ENCODE measurements around the gene PHACTR2.
"Not testable (repeated sequence)": the region's sequence is repeated elsewhere in the genome, so short reads cannot be mapped to it uniquely, and the experiment has no call there.

Gene PHACTR2

GRCh38 chr6:143867236-143867635, 189.5 kb downstream of the PHACTR2 start:
- peak; percentile 7 for DNase-seq (ENCODE audit: low read depth)

- not testable (repeated sequence) for DNase-seq (ENCODE audit: low read depth)
Observed at GRCh38 chr6:143868808-143869207, 191.0 kb downstream of the PHACTR2 start.

GRCh38 chr6:143871202-143871730, 193.5 kb downstream of the PHACTR2 start:
- DNase-seq (ENCODE audit: low read depth): not testable (repeated sequence)

- peak; percentile 51 for DNase-seq (ENCODE audit: low read depth)
Observed at GRCh38 chr6:143872201-143872600, 194.4 kb downstream of the PHACTR2 start.

- not testable (repeated sequence) for DNase-seq (ENCODE audit: low read depth)
Observed at GRCh38 chr6:143873600-143873999, 195.8 kb downstream of the PHACTR2 start.

DNA sequence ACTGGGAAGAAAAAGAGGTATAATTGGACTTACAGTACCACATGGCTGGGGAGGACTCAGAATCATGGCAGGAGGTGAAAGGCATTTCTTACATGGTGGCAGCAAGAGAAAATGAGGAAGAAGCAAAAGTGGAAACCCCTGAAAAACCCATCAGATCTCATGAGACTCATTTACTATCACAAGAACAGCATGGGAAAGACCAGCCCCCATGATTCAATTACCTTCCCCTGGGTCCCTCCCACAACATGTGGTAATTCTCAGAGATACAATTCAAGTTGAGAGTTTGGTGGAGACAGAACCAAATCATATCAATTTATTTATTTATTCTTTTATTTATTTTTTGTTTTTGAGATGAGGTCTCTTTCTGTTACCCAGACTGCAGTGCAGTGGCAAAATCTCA, 196.7 kb downstream of the PHACTR2 start:
- DNase-seq (ENCODE audit: low read depth): not testable (repeated sequence)

- DNase-seq (ENCODE audit: low read depth): no peak
Observed at GRCh38 chr6:143877584-143878271, 200.0 kb downstream of the PHACTR2 start.

DNA sequence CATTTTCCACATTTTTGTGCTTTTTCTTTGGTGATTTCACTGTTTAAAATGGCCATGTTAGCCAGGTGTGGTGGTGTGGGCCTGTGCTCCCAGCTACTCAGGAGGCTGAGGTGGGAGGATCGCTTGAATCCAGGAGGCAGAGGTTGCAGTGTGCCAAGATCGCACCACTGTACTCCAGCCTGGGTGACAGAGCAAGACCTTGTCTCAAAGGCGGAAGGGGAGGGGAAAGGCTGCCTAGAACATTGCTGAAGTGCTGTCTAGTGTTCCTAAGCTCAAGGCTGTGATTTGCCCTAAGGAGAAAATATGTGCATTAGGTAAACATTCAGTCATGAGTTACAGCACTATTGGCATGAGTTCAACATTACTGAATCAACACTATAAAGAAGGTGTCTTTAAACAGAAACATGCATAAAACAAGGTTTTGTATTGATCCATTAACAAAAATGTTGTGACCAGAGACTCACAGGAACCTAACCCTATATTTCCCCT, 200.6 kb downstream of the PHACTR2 start:
- peak; percentile 53 for DNase-seq (ENCODE audit: low read depth)

DNA sequence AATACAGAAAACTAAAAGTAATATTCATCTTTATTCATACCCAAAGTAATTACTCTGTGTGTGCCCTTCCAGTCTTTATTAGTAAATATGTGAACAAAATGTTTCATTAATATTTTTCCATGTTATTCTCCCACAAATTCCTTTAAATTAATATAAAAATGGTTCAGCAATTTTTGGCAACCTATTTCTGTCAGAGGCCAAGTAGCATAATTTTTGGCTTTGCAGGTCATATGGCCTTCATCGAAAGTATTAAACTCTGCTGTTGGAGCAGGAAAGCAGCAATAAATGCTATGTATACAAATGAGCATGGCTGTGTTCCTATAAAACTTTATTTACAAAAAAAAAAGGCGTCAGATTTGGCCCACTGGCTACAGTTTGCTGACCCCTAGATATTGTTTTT, 202.6 kb downstream of the PHACTR2 start:
- DNase-seq (ENCODE audit: low read depth): no peak

Data from iris pigment epithelial cell (primary cell).